ENCODE results near the gene PRPSAP2. TPM values are rescaled to one million over a fixed set of nuclear protein-coding genes. Genes with fewer than 3 reads are reported as not detected.

The PRPSAP2 gene
- total RNA-seq, 6 experiments from 2014 or later: 20.4 to 27.2 (median 23.1) TPM

- Mint-ChIP-seq H3K36me3 (ENCODE audit: low read depth) (no peaks in the 10 kb centered on the region), H3K4me1 (ENCODE audit: low read depth) (peaks cover 38% of the 10 kb centered on the region), H3K27ac (peak overlapping the region; percentile 46; the same call in 1 of the 2 replicates), H3K9me3 (no peaks in the 10 kb centered on the region), H3K27me3 (ENCODE audit: insufficient read depth) (no peaks in the 10 kb centered on the region; the same call in 1 of the 2 replicates), H3K4me3 (no peak overlapping the region)
- TF ChIP-seq, protein P1, sequence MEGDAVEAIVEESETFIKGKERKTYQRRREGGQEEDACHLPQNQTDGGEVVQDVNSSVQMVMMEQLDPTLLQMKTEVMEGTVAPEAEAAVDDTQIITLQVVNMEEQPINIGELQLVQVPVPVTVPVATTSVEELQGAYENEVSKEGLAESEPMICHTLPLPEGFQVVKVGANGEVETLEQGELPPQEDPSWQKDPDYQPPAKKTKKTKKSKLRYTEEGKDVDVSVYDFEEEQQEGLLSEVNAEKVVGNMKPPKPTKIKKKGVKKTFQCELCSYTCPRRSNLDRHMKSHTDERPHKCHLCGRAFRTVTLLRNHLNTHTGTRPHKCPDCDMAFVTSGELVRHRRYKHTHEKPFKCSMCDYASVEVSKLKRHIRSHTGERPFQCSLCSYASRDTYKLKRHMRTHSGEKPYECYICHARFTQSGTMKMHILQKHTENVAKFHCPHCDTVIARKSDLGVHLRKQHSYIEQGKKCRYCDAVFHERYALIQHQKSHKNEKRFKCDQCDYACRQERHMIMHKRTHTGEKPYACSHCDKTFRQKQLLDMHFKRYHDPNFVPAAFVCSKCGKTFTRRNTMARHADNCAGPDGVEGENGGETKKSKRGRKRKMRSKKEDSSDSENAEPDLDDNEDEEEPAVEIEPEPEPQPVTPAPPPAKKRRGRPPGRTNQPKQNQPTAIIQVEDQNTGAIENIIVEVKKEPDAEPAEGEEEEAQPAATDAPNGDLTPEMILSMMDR (IDR thresholded peaks at IDR 0.05): peak; percentile 99
- DNase-seq: peak; percentile 37
Measured at GRCh38 chr17:18960803-18961511, 103.0 kb downstream of the PRPSAP2 start.

DNA sequence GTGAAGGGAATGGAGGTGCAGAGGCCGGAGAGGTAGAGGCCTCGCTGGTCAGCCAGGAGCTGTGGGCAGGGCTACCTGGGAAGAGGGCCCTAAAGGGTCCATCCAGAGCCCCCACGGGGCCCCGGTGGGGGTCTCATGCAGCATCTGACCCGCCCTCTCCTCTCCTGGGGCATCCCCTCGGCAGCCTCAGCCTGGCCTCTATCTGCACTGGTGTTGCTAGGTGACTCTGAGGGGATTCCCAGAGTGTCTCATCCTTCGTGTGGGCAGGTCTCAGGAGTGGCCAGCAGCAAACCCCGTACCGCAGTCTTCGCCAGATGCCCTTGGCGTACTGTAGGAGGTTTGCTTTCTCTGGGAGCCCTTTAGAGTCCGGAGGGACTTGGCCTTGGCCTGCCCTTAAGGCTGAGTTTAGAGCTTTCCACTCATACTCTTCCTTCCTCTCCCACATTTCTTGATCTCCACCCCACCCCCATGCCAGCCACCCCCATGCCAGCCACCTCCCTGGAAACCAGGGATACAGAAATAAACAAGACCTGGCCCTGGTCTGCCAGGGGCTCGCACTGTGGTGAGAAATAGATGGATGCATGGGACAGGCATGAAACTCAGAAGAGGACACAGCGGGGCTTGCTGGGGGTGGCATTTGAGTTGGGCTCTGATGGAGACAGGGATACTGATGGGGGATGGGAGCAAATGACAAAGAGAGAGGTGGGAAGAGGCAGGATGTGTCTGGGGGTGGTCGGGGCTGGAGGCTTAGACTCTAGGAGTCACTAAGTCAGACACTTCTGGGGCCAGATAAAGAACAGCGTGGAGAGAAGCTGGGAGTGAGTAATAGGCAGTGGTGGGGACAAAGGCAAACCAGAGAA lies 103.9 kb downstream of the PRPSAP2 start:
- TF ChIP-seq, protein P1 (IDR thresholded peaks at IDR 0.05): no peak
- Mint-ChIP-seq H3K36me3 (ENCODE audit: low read depth) (no peaks in the 10 kb centered on the region), H3K4me1 (ENCODE audit: low read depth) (peaks cover 38% of the 10 kb centered on the region), H3K27ac (peak overlapping the region; percentile 77), H3K9me3 (no peaks in the 10 kb centered on the region), H3K4me3 (no peak overlapping the region), H3K27me3 (ENCODE audit: insufficient read depth) (no peaks in the 10 kb centered on the region; the same call in 1 of the 2 replicates)
- DNase-seq: no peak

GRCh38 chr17:18962494-18962815 lies 104.5 kb downstream of the PRPSAP2 start:
- no peak for DNase-seq
- Mint-ChIP-seq H3K4me1 (ENCODE audit: low read depth) (peaks cover 38% of the 10 kb centered on the region), H3K4me3 (no peak overlapping the region), H3K27ac (peak overlapping the region; percentile 77), H3K27me3 (ENCODE audit: insufficient read depth) (peaks cover 4% of the 10 kb centered on the region), H3K36me3 (ENCODE audit: low read depth) (no peaks in the 10 kb centered on the region), H3K9me3 (no peaks in the 10 kb centered on the region)
- TF ChIP-seq, protein P1 (IDR thresholded peaks at IDR 0.05): no peak

- Mint-ChIP-seq H3K27ac (peak overlapping the region; percentile 77), H3K27me3 (ENCODE audit: insufficient read depth) (peaks cover 4% of the 10 kb centered on the region), H3K36me3 (ENCODE audit: low read depth) (no peaks in the 10 kb centered on the region), H3K9me3 (no peaks in the 10 kb centered on the region), H3K4me3 (no peak overlapping the region), H3K4me1 (ENCODE audit: low read depth) (peaks cover 38% of the 10 kb centered on the region)
- peak; percentile 36 for DNase-seq
- TF ChIP-seq, protein P1 (IDR thresholded peaks at IDR 0.05): no peak
Measured at GRCh38 chr17:18963126-18964017, 105.4 kb downstream of the PRPSAP2 start.

DNA sequence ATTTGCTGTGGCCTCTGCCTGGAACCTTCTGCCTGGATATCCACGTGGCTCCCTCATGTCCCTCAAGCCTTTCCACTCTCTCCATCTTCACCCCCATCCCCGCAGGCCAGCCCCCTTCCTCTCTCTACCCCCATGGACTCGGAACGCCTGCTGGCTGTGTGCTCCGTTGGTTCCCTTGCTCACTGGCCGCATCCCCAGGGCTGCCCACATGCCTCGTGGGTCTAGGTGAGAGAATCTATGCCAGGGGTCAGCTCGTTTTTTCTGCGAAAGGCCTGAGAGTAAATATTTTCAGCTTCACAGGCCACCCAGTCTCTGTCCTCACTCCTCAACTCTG lies 106.1 kb downstream of the PRPSAP2 start:
- Mint-ChIP-seq H3K9me3 (no peaks in the 10 kb centered on the region), H3K27ac (peak overlapping the region; percentile 31; the same call in 1 of the 2 replicates), H3K36me3 (ENCODE audit: low read depth) (no peaks in the 10 kb centered on the region), H3K4me3 (no peak overlapping the region), H3K27me3 (ENCODE audit: insufficient read depth) (peaks cover 4% of the 10 kb centered on the region), H3K4me1 (ENCODE audit: low read depth) (peaks cover 38% of the 10 kb centered on the region)
- TF ChIP-seq, protein P1 (IDR thresholded peaks at IDR 0.05): no peak
- no peak for DNase-seq
